Activated CD4-positive, alpha-beta T cell treated with anti-CD3 and anti-CD28 coated beads for 36 hours (primary cell): ENCODE data around the gene MATN1. TPM values are rescaled to one million over a fixed set of nuclear protein-coding genes. Genes with fewer than 3 reads are reported as not detected.

ENCODE experiments used
- ATAC-seq: fragments of 200-7000 bp; cut with Tn5 transposase; one replicate; pipeline ENCODE4 v1.10.0; 2021; ENCODE audit warnings: mild to moderate bottlenecking, moderate library complexity
- CTCF ChIA-PET: fragments of 350-600 bp; sonication (Branson Sonifier 250); formaldehyde crosslinking; loops from one replicate; lab custom pipeline; 2021; ENCODE audit warnings: antibody characterized with exemption; lab: Charles Lee
- POLR2A ChIA-PET: fragments of 350-600 bp; sonication (Branson Sonifier 250); formaldehyde crosslinking; loops from one replicate; lab custom pipeline; 2021; ENCODE audit warnings: antibody characterized with exemption, inconsistent platforms; lab: Charles Lee
- DNase-seq: peaks from one replicate; pipeline ENCODE4 v3.0.0-alpha.2; 2020
- H3K27ac Mint-ChIP-seq: one replicate; pipeline ENCODE4 v1.8.0; 2021; ENCODE audit warnings: mixed read lengths
- H3K27me3 Mint-ChIP-seq: one replicate; pipeline ENCODE4 v1.8.0; 2021; ENCODE audit warnings: mixed read lengths
- H3K36me3 Mint-ChIP-seq: one replicate; pipeline ENCODE4 v1.8.0; 2021; ENCODE audit warnings: low read depth, mixed read lengths
- H3K4me1 Mint-ChIP-seq: one replicate; pipeline ENCODE4 v1.8.0; 2021; ENCODE audit warnings: mixed read lengths
- H3K4me3 Mint-ChIP-seq: one replicate; pipeline ENCODE4 v1.8.0; 2021; ENCODE audit warnings: mild to moderate bottlenecking, moderate library complexity, mixed read lengths
- H3K9me3 Mint-ChIP-seq: one replicate; pipeline ENCODE4 v1.8.0; 2021; ENCODE audit warnings: low read depth, mixed read lengths
- intact Hi-C, 2 experiments: fragments of 100-400 bp; cut with DNase I in 1 of 2; cut with micrococcal nuclease in 1 of 2; formaldehyde crosslinking; loops; one replicate each; pipeline versions ENCODE4 v1.14.2 to v1.15.1; 2022 to 2024; cut with DNase I, micrococcal nuclease
- total RNA-seq, 2 experiments: library from RNA; stranded (reverse); gene quantifications; one replicate each; pipeline ENCODE4 v1.2.3, GENCODE V29; 2021

MATN1 gene
- total RNA-seq, 2 experiments from 2014 or later = 0.32 to 0.43 TPM

DNA sequence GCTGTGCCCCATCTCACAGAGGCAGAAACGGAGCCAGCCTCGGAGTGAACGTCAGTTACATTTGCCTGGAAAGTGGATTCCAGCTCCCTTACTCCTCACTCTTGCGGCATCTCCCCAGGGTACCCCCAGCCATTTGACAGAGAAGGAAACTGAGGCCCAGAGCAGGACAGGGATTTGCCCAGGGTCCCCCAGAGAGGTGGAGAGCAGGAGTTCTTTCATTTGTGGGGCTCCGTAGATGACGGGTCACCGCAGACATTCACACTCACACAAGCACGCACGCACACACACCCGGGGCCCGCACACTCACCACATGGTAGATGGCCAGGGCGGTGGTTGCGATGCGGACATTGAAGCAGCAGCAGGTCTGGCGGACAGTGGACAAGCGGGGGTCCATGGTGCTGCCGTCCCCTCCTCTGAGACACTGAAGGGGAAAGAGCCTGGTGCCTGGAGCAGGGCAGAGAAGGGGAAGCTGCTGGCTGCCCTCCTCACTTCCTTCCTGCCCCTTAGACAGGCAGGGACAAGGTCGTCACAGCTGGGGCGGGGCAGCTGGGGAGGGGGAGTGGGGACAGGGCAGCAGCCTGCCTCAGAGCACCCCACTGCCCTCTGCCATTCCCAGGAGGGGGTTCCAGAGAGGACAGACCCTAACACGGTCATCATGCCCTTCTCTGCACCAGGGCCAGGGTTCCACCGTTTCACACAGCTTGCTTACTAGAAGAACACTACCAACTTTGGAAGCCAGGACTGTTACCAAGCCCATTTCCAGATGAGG is 34.2 kb upstream of the MATN1 start, which contains the start of gene LAPTM5:
LAPTM5 (minus strand) TSS at position 423 of the 769 bp plus-strand sequence; CDS start at position 394, 29 bp downstream.
- H3K4me1 Mint-ChIP-seq = peaks cover 81% of the 10 kb centered on the region
- H3K36me3 Mint-ChIP-seq = peaks cover 23% of the 10 kb centered on the region
- ChIA-PET POLR2A (interaction anchor here (0.7 to 2.5 kb wide), 3 partner anchors 14 to 67 kb away, joined by 3 to 15 read pairs (median 3); no protein-coding TSS in a partner anchor), CTCF (interaction anchor here (0.6 to 12.9 kb wide), 9 partner anchors 9 to 793 kb away, joined by 3 to 158 read pairs (median 6); no protein-coding TSS in a partner anchor)
- intact Hi-C loops = loop anchor here (1.0 to 10.0 kb wide), 5 partner anchors 8 to 1177 kb away; partner anchors contain the start of genes PTP4A2 (in 1 of the 2) and PUM1 (in 1 of the 2)
- no peaks in the 10 kb centered on the region for H3K27me3 Mint-ChIP-seq
- peak within 1 kb of the TSS; percentile 99 for H3K27ac Mint-ChIP-seq
- no peaks in the 10 kb centered on the region for H3K9me3 Mint-ChIP-seq
- DNase-seq = peak; percentile 73
- ATAC-seq = peak; percentile 23
- H3K4me3 Mint-ChIP-seq = peak within 1 kb of the TSS; percentile 92

DNA sequence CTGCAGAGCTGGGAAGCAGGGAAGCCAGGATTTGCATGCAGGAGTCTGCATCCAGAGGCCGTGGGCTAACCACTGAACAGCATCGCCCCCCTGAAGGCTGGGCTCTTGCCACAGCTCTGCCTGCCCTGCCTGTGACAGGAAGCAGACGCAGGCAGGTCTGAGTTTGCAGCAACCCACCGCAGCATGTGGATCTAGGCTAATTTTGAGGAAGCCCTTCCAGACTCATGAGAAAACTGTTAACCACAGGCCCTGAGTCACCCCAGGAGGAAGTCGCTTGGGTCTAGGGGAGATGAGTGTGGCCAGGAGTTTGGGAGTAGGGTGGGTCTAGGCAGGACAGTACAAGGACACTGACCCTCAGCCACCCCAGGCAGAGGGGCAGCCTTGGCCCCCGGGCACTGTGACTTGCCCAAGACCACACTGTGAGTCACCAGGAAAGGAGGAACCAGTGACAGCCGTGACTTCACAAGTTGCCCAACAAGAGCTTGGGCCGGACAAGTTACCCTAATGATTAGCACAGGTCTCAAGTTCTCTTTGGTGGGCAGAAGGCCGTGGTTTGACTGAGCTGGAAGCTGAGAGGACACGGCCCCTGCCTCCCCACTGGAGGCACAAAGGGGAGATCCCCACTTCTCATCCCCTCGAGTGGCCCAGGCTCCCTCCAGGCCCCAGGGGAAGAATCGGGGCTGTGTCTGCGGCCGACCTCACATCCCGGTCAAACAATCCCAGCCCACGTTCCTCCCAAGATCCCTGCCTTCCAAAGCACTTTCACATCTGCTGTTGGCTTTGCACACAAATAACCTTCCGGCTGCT is 33.4 kb upstream of the MATN1 start:
- H3K4me3 Mint-ChIP-seq = peak overlapping the region; percentile 92
- H3K4me1 Mint-ChIP-seq = peaks cover 81% of the 10 kb centered on the region
- H3K27me3 Mint-ChIP-seq = no peaks in the 10 kb centered on the region
- ATAC-seq (peak; percentile 54), DNase-seq (peak; percentile 84)
- CTCF ChIA-PET = interaction anchor here (0.6 to 12.9 kb wide), 5 partner anchors 9 to 38 kb away, joined by 3 to 158 read pairs (median 6); no protein-coding TSS in a partner anchor
- intact Hi-C loops = loop anchor here (1.0 to 10.0 kb wide), 8 partner anchors 7 to 1178 kb away; partner anchors contain the start of genes PTP4A2 (in 1 of the 2) and PUM1 (in 1 of the 2)
- no peaks in the 10 kb centered on the region for H3K9me3 Mint-ChIP-seq
- H3K27ac Mint-ChIP-seq = peak overlapping the region; percentile 99
- POLR2A ChIA-PET = interaction anchor here (0.7 to 2.5 kb wide), 7 partner anchors 9 to 67 kb away, joined by 3 to 15 read pairs (median 3); no protein-coding TSS in a partner anchor
- H3K36me3 Mint-ChIP-seq = peaks cover 26% of the 10 kb centered on the region

DNA sequence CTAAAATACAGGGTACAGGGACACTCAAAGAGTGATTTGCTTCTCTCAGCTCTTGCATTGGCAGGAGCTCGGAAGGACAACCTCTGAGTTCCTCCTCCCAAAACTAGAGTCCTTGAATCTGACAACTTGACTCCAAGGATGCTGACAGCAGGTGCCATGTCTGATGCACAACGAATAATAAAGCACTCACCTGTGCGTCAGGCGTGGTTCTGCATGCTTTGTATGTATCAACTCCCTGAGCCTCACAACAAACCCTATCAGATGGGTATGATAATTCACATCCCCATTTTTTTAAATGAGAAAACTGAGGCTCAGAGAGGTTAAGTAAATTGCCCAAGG is 32.8 kb upstream of the MATN1 start:
- peak overlapping the region; percentile 99 for H3K27ac Mint-ChIP-seq
- H3K4me3 Mint-ChIP-seq = peak overlapping the region; percentile 92
- CTCF ChIA-PET = interaction anchor here (0.6 to 12.9 kb wide), 3 partner anchors 9 to 38 kb away, joined by 3 to 158 read pairs (median 3); no protein-coding TSS in a partner anchor
- H3K4me1 Mint-ChIP-seq = peaks cover 81% of the 10 kb centered on the region
- no peaks in the 10 kb centered on the region for H3K9me3 Mint-ChIP-seq
- ATAC-seq (peak; percentile 2), DNase-seq (no peak)
- intact Hi-C loops = loop anchor here (1.0 to 10.0 kb wide), 7 partner anchors 12 to 1179 kb away; partner anchors contain the start of genes PTP4A2 (in 1 of the 2) and PUM1 (in 1 of the 2)
- H3K27me3 Mint-ChIP-seq = no peaks in the 10 kb centered on the region
- POLR2A ChIA-PET = interaction anchor here (0.7 to 1.7 kb wide), 5 partner anchors 10 to 24 kb away, joined by 3 to 8 read pairs (median 3); no protein-coding TSS in a partner anchor
- peaks cover 26% of the 10 kb centered on the region for H3K36me3 Mint-ChIP-seq

DNA sequence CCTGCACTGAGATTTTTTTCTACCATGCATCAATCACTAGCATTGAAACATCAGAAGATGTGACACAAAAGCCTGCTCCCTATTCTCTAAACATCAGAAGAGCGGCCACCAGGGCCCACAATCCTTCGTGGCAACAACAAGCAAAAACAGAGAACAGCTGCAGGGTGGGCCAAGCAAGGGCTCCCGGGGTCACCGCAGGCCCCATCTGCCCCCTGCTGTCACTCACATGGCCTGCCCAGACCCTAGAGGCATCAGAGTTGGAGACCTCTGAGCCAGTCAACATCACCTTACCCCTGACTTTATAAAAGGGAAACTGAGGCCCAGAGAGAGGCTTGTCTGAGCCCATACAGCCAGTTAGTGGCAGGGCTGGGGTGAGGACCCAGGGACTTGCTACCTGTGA is 32.4 kb upstream of the MATN1 start:
- DNase-seq = no peak
- POLR2A ChIA-PET = interaction anchor here (1.0 to 1.7 kb wide), 4 partner anchors 10 to 23 kb away, joined by 3 to 8 read pairs (median 3); no protein-coding TSS in a partner anchor
- Mint-ChIP-seq H3K9me3 (no peaks in the 10 kb centered on the region), H3K4me3 (peak overlapping the region; percentile 92), H3K36me3 (peaks cover 26% of the 10 kb centered on the region), H3K27ac (peak overlapping the region; percentile 88), H3K27me3 (no peaks in the 10 kb centered on the region), H3K4me1 (peaks cover 80% of the 10 kb centered on the region)
- intact Hi-C loops = loop anchor here (1.0 to 10.0 kb wide), 7 partner anchors 11 to 1179 kb away; partner anchors contain the start of genes PTP4A2 (in 1 of the 2) and PUM1 (in 1 of the 2)
- ATAC-seq = no peak
- CTCF ChIA-PET = interaction anchor here (0.7 to 12.9 kb wide), 3 partner anchors 13 to 391 kb away, joined by 3 to 158 read pairs (median 27); no protein-coding TSS in a partner anchor

- Mint-ChIP-seq H3K4me1 (peaks cover 80% of the 10 kb centered on the region), H3K27me3 (no peaks in the 10 kb centered on the region), H3K9me3 (no peaks in the 10 kb centered on the region), H3K27ac (peak overlapping the region; percentile 88), H3K4me3 (peak overlapping the region; percentile 92), H3K36me3 (peaks cover 26% of the 10 kb centered on the region)
- intact Hi-C loops = loop anchor here (10.0 kb wide), 2 partner anchors 309 to 1179 kb away; partner anchors contain the start of genes PTP4A2 (in 1 of the 2) and PUM1 (in 1 of the 2)
- ChIA-PET POLR2A (interaction anchor here (0.7 to 1.7 kb wide), 2 partner anchors 12 to 28 kb away, joined by 3 to 8 read pairs; no protein-coding TSS in a partner anchor), CTCF (interaction anchor here (0.6 to 12.9 kb wide), 5 partner anchors 12 to 391 kb away, joined by 3 to 158 read pairs (median 13); no protein-coding TSS in a partner anchor)
- DNase-seq (no peak), ATAC-seq (no peak)
These were observed 31.9 kb upstream of the MATN1 start for GRCh38 chr1:30755334-30755733.

DNA sequence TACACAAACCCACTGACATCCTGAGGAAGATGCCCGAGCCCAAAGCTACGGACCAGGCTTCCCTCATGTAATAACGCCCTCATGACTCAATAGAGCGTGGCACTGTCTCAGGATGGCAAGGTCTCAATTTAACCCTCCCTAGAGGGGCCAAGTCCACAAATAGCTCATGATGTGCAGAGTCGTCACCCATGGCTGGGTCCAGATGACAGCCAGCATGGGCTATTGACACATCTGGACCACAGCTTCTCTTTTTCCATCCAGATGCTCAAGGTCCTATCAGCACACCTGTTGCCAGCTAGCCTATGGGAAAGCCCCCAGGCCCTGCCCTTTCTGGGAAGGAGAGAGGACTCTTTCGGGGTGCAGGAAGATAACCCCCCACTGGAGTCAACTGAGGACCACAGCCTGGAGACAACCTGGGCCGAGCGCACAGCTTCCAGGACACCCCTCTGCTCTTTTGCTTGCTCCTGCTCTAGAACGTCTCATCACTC is 31.3 kb upstream of the MATN1 start:
- H3K4me3 Mint-ChIP-seq = peak overlapping the region; percentile 92
- H3K9me3 Mint-ChIP-seq = no peaks in the 10 kb centered on the region
- DNase-seq (peak; percentile 66), ATAC-seq (peak; percentile 25)
- H3K36me3 Mint-ChIP-seq = peaks cover 31% of the 10 kb centered on the region
- intact Hi-C loops = loop anchor here (10.0 kb wide), 2 partner anchors 310 to 1180 kb away; partner anchors contain the start of genes PTP4A2 (in 1 of the 2) and PUM1 (in 1 of the 2)
- ChIA-PET CTCF (interaction anchor here (0.6 to 12.9 kb wide), 5 partner anchors 12 to 53 kb away, joined by 4 to 158 read pairs (median 13); no protein-coding TSS in a partner anchor), POLR2A (interaction anchor here (0.7 to 1.7 kb wide), 3 partner anchors 11 to 27 kb away, joined by 3 to 13 read pairs (median 8); no protein-coding TSS in a partner anchor)
- H3K4me1 Mint-ChIP-seq = peaks cover 80% of the 10 kb centered on the region
- peak overlapping the region; percentile 88 for H3K27ac Mint-ChIP-seq
- no peaks in the 10 kb centered on the region for H3K27me3 Mint-ChIP-seq

GRCh38 chr1:30753660-30754123 is 30.3 kb upstream of the MATN1 start:
- Mint-ChIP-seq H3K27ac (peak overlapping the region; percentile 88), H3K4me1 (peaks cover 80% of the 10 kb centered on the region), H3K27me3 (no peaks in the 10 kb centered on the region), H3K4me3 (peak overlapping the region; percentile 92), H3K9me3 (no peaks in the 10 kb centered on the region), H3K36me3 (peaks cover 38% of the 10 kb centered on the region)
- no peak for ATAC-seq
- ChIA-PET POLR2A (interaction anchor here (1.6 kb wide), 1 partner anchor 10 kb away, joined by 13 read pairs; no protein-coding TSS in a partner anchor), CTCF (interaction anchor here (1.2 to 12.9 kb wide), 4 partner anchors 11 to 34 kb away, joined by 4 to 158 read pairs (median 20); no protein-coding TSS in a partner anchor)
- intact Hi-C loops = loop anchor here (10.0 kb wide), 2 partner anchors 311 to 1181 kb away; partner anchors contain the start of genes PTP4A2 (in 1 of the 2) and PUM1 (in 1 of the 2)
- DNase-seq = no peak

DNA sequence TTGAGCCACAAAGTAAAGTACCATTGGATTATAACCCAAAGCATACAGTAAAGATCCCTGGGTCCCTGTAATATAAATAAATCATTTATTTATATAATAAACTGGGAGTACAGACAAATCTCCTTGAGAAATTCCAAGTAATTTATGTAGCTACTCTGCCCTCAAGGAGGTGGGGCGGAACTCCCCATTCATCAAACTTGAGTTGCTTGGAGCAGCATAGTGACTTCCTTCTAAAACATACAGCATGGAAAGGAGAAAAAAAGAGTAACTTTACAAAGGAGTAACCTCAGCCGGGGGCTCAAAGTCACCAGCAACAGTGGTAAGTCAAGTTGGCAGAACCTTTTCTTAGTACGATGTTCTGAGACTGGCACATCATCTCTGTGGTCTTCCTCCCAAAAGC is 29.7 kb upstream of the MATN1 start:
- Mint-ChIP-seq H3K9me3 (no peaks in the 10 kb centered on the region), H3K4me1 (peaks cover 80% of the 10 kb centered on the region), H3K36me3 (peaks cover 39% of the 10 kb centered on the region), H3K4me3 (peak overlapping the region; percentile 92), H3K27me3 (no peaks in the 10 kb centered on the region), H3K27ac (peak overlapping the region; percentile 99)
- intact Hi-C loops = loop anchor here (10.0 kb wide), 2 partner anchors 312 to 1182 kb away; partner anchors contain the start of genes PTP4A2 (in 1 of the 2) and PUM1 (in 1 of the 2)
- ChIA-PET CTCF (interaction anchor here (2.5 to 12.9 kb wide), 3 partner anchors 10 to 34 kb away, joined by 13 to 158 read pairs (median 27); no protein-coding TSS in a partner anchor), POLR2A (interaction anchor here (0.7 to 1.6 kb wide), 2 partner anchors 9 to 1035 kb away, joined by 3 to 13 read pairs; no protein-coding TSS in a partner anchor)
- DNase-seq (no peak), ATAC-seq (no peak)

DNA sequence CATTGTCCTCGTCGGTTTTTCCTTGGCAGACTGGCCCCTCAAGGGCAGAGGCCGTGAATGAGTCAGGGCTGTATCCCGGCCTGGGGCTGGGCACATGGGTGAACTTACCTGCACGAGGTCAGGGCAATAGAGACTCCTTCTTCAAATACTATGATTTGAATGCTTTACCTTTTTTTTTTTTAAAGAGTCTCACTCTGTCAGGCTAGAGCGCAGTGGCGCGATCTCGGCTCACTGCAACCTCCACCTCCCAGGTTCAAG is 29.2 kb upstream of the MATN1 start:
- H3K9me3 Mint-ChIP-seq = no peaks in the 10 kb centered on the region
- intact Hi-C loops = loop anchor here (10.0 kb wide), 2 partner anchors 312 to 1182 kb away; partner anchors contain the start of genes PTP4A2 (in 1 of the 2) and PUM1 (in 1 of the 2)
- peak overlapping the region; percentile 92 for H3K4me3 Mint-ChIP-seq
- ChIA-PET POLR2A (interaction anchor here (0.7 kb wide), 1 partner anchor 1036 kb away, joined by 3 read pairs; no protein-coding TSS in a partner anchor), CTCF (interaction anchor here (1.4 to 12.9 kb wide), 3 partner anchors 9 to 28 kb away, joined by 4 to 158 read pairs (median 27); no protein-coding TSS in a partner anchor)
- H3K4me1 Mint-ChIP-seq = peaks cover 82% of the 10 kb centered on the region
- ATAC-seq (no peak), DNase-seq (no peak)
- H3K27me3 Mint-ChIP-seq = no peaks in the 10 kb centered on the region
- peak overlapping the region; percentile 99 for H3K27ac Mint-ChIP-seq
- peaks cover 43% of the 10 kb centered on the region for H3K36me3 Mint-ChIP-seq
